Lower leg skin (tissue), 4 donors: ENCODE data around the gene HOPX. TPM values are rescaled to one million over a fixed set of nuclear protein-coding genes. Genes with fewer than 3 reads are reported as not detected.

ENCODE experiments used
- DNase-seq, 2 donors: peaks; one replicate each; pipeline ENCODE4 v3.0.0-alpha.2; 2019; ENCODE audit warnings: low spot score in 2 of 2
- H3K4me3 ChIP-seq: fragments of 200-600 bp; sonication (generic); 2 replicates; pipeline ENCODE4 v1.5.1; 2017; ENCODE audit warnings: mild to moderate bottlenecking, low read depth; ENCODE audit not compliant: poor library complexity, severe bottlenecking
- CTCF ChIP-seq, 3 donors: fragments of 450-650 bp; IDR thresholded peaks; one replicate each; pipeline ENCODE4 v1.5.1; 2016; ENCODE audit warnings: antibody characterized with exemption in 3 of 3, mild to moderate bottlenecking in 3 of 3, moderate library complexity in 2 of 3
- POLR2A ChIP-seq, 2 donors: fragments of 450-650 bp; IDR thresholded peaks; one replicate each; pipeline ENCODE4 v1.6.1; 2016 to 2017; ENCODE audit warnings: antibody characterized with exemption in 2 of 2, mild to moderate bottlenecking in 1 of 2, moderate library complexity in 1 of 2
- WGBS, 2 donors: methylation state at CpG; one replicate each; pipeline ENCODE4 v1.1.5; 2018; 5-methylcytosine and 5-hydroxymethylcytosine counted together
- intact Hi-C: fragments of 100-400 bp; cut with DNase I; formaldehyde crosslinking; loops from one replicate; pipeline ENCODE4 v1.15.0; 2023; ENCODE audit warnings: low total_unique reads
- total RNA-seq, 4 donors: library from RNA; depleted of rRNA; stranded (reverse); fragments of >200 nt; gene quantifications; one replicate each; pipeline ENCODE4 v1.1.0, GENCODE V29; 2016

The HOPX gene
- total RNA-seq, 4 donors from 2014 or later, result 1,330 to 2,611 (median 2,071) TPM

- TF ChIP-seq POLR2A (IDR thresholded peaks at IDR 0.05) (no peak), CTCF (IDR thresholded peaks at IDR 0.05) (no peak)
- intact Hi-C loops, result no loop called here
- 81 to 87% methylated on average over 5 of the region's 5 CpGs for WGBS, 2 donors
- no peak overlapping the region for H3K4me3 ChIP-seq
- DNase-seq, result no peak
These were observed 15.3 kb downstream of the HOPX start for GRCh38 chr4:56665781-56666180.

GRCh38 chr4:56662782-56663468 is 18.2 kb downstream of the HOPX start:
- DNase-seq, result no peak
- no peak overlapping the region for H3K4me3 ChIP-seq
- intact Hi-C loops, result no loop called here
- TF ChIP-seq POLR2A (IDR thresholded peaks at IDR 0.05), result no peak
- TF ChIP-seq CTCF (IDR thresholded peaks at IDR 0.05), result no peak
- WGBS, 2 donors, result 65 to 76% methylated on average over 3 of the region's 3 CpGs

- 83 to 87% methylated on average over 1 of the region's 1 CpG for WGBS, 2 donors
- DNase-seq, result no peak
- H3K4me3 ChIP-seq, result no peak overlapping the region
- no peak for TF ChIP-seq POLR2A (IDR thresholded peaks at IDR 0.05)
- intact Hi-C loops, result loop anchor here (10.0 kb wide), 1 partner anchor 145 kb away; no protein-coding TSS in a partner anchor
These were observed 21.1 kb downstream of the HOPX start for GRCh38 chr4:56659946-56660345.

- DNase-seq, result no peak
- WGBS, 2 donors, result 22 to 28% methylated on average over 3 of the region's 3 CpGs
- intact Hi-C loops, result loop anchor here (10.0 kb wide), 1 partner anchor 146 kb away; no protein-coding TSS in a partner anchor
- TF ChIP-seq CTCF (IDR thresholded peaks at IDR 0.05) (no peak), POLR2A (IDR thresholded peaks at IDR 0.05) (no peak)
- H3K4me3 ChIP-seq, result no peak overlapping the region
These were observed 22.6 kb downstream of the HOPX start for GRCh38 chr4:56658528-56658927.

GRCh38 chr4:56657818-56658217 is 23.3 kb downstream of the HOPX start:
- DNase-seq, result no peak
- intact Hi-C loops, result loop anchor here (10.0 kb wide), 1 partner anchor 147 kb away; no protein-coding TSS in a partner anchor
- TF ChIP-seq CTCF (IDR thresholded peaks at IDR 0.05) (no peak), POLR2A (IDR thresholded peaks at IDR 0.05) (no peak)
- 49 to 53% methylated on average over 4 of the region's 4 CpGs for WGBS, 2 donors
- no peak overlapping the region for H3K4me3 ChIP-seq

- intact Hi-C loops, result loop anchor here (10.0 kb wide), 1 partner anchor 148 kb away; no protein-coding TSS in a partner anchor
- H3K4me3 ChIP-seq, result no peak overlapping the region
- TF ChIP-seq POLR2A (IDR thresholded peaks at IDR 0.05) (no peak), CTCF (IDR thresholded peaks at IDR 0.05) (no peak)
- 47 to 55% methylated on average over 3 of the region's 3 CpGs for WGBS, 2 donors
- DNase-seq, result no peak
These were observed 24.0 kb downstream of the HOPX start for GRCh38 chr4:56657128-56657527.
